Measurements from ENCODE around the gene KISS1.
"Not testable (repeated sequence)": the region's sequence is repeated elsewhere in the genome, so short reads cannot be mapped to it uniquely, and the experiment has no call there.

GRCh38 chr1:204237515-204237914 lies 41.2 kb upstream of the KISS1 start:
- TF ChIP-seq, protein P1, sequence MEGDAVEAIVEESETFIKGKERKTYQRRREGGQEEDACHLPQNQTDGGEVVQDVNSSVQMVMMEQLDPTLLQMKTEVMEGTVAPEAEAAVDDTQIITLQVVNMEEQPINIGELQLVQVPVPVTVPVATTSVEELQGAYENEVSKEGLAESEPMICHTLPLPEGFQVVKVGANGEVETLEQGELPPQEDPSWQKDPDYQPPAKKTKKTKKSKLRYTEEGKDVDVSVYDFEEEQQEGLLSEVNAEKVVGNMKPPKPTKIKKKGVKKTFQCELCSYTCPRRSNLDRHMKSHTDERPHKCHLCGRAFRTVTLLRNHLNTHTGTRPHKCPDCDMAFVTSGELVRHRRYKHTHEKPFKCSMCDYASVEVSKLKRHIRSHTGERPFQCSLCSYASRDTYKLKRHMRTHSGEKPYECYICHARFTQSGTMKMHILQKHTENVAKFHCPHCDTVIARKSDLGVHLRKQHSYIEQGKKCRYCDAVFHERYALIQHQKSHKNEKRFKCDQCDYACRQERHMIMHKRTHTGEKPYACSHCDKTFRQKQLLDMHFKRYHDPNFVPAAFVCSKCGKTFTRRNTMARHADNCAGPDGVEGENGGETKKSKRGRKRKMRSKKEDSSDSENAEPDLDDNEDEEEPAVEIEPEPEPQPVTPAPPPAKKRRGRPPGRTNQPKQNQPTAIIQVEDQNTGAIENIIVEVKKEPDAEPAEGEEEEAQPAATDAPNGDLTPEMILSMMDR (IDR thresholded peaks at IDR 0.05), result not testable (repeated sequence)
- TF ChIP-seq POLR2A (IDR thresholded peaks at IDR 0.05), result not testable (repeated sequence)

Data from body of pancreas (tissue), 4 donors.